DMS53 treated with DMSO at 0.1 percent for 48 hours (cell line): Measurements from ENCODE around the gene BDP1.
"Not testable (repeated sequence)": the region's sequence is repeated elsewhere in the genome, so short reads cannot be mapped to it uniquely, and the experiment has no call there.

Experiments
- DNase-seq: peaks from one replicate; lab custom pipeline; 2025; ENCODE audit not compliant: unreplicated experiment; lab: John Stamatoyannopoulos, UW

Gene BDP1

DNA sequence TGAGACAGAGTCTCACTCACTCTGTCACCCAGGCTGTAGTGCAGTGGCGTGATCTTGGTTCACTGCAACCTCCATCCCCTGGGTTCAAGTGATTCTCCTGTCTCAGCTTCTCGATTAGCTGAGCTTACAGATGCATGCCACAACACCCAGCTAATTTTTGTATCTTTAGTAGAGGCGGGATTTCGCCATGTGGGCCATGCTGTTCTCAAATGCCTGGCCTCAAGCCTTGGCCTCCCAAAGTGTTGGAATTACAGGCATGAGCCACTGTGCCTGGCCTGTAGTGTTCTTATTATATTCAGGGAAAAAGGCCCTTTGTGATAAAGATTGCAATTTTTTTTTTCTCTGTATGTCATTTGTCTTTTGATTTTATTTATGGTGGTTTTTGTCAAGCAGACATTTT is 107.7 kb downstream of the BDP1 start:
- no peak for DNase-seq

DNA sequence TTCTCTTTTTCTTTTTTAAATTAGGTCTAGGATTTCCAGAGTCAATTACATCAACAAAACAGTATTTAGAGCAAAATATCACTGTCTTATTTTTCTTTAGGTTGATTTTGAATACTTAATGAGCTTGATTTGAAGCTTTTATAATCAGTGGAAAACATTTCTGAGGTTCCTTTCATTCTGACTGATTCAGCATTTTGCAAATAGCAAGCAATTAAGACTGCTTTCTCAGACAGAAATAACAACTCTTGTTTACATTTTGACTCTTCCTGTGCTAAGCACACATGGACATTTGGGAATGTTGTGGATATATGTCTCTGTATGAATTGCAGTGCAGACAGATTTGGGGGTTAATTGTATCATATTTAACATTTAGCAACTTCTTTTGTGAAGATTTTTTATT is 109.4 kb downstream of the BDP1 start:
- DNase-seq, result no peak

DNA sequence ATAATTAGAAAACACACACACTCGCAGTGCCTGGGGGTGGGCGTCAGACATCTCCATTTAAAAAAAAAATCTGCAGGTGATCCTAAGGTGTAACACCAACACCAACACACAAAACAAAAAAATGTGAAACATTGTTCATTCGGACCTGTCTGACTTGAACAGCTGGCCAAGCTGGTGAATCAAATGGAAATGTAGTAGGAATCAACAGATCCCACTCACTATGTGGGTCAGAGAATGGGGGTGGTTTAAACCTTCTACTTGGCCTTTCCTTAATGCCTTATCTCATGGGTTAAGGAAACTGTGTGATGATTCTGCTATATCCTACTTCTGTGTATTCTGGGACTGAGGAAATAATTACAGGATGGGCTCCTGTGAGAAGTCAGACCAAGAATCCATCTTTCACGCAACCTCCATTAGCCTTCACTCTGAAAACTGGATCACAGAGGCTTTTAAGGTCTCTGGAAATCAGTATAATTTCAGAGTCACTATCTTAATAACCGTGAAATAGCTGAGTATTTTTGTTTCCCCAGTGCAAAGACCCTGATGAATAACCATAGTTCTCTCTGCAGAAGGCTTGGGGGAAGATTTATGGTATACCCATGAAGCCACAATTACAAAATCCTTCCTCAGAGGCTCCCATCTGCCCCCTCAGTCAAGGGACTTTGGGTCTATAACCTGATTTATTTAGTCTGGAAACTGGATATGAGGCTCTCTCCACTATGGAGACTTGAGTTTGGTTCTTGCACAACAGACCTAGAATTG is 114.5 kb downstream of the BDP1 start:
- no peak for DNase-seq

DNA sequence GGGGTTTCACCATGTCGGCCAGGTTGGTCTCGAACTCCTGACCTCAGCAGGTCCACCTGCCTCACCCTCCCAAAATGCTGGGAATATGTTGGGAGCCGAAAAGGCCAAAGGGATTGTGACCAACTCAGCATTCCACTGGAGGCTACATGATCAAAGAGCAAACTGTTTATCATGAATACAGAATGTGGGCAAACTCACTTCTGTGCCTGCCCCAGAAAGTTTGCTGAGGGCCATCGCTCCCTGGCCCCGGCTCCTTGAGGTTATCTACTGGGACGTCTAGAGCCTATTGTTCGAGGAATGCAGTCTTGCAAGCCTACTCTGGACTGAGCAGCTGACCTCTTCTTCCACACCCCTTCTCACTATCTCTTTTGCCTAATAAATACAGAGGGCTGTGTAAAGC is 116.4 kb downstream of the BDP1 start:
- not testable (repeated sequence) for DNase-seq

DNA sequence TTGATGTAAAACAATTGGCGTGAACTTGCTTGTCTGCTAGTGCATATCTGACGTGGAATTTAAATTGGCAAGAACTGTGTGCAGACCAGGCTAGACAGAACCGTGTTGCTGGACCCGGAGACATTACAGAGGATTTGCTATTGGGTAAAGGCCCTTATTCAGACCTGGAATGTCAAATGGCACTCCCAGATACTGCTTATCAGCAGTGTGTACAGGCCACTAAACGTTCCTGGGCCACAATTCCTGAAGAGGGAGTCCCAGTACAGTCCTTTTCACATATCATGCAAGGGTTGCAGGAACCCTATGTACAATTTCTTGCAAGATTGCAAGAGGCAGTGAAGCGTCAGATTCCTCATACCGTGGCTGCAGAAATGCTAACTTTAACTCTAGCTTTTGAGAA is 118.1 kb downstream of the BDP1 start:
- DNase-seq, result no peak

DNA sequence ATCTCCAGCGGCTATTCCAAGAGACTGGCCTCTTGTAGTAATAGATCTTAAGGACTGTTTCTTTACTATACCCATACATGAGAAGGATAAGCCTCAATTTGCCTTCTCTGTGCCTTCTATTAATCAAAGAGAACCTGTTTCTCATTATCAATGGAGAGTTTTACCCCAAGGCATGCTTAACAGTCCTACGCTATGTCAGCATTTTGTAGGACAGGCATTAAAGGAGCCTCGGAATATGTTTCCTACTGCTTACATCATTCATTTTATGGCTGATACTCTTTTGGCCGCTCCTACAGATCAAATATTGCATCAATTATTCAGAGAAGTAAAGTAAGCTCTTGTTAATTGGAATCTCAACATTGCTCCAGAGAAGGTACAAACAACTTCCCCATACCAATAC is 120.1 kb downstream of the BDP1 start:
- DNase-seq, result not testable (repeated sequence)

DNA sequence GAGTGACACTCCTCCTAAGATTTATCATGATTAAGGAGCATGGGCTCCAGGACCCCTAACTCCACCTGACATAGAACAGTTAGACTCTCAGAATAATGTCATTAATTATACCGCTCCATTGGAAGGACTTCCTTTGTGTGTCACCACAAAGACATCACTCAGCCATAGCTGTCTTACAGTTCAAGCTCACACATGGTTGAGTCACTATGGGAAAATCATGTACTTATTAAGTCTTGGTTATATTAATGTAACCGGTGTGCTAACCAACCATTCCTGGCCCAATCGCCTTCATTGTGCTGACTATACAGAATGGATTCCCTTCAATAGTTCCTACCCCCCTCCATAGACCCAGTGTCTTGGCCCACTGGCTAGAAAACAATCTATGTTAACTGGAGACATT is 120.8 kb downstream of the BDP1 start:
- DNase-seq, result no peak

DNA sequence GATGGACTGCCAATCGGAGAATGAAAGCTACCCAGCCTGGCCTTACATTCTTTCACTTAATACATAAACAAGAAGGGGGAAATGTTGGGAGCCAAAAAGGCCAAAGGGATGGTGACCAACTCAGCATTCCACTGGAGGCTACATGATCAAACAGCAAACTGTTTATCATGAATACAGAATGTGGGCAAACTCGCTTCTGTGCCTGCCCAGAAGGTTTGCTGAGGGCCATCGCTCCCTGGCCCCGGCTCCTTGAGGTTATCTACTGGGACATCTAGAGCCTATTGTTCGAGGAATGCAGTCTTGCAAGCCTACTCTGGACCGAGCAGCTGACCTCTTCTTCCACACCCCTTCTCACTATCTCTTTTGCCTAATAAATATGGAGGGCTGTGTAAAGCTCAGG is 122.4 kb downstream of the BDP1 start:
- DNase-seq, result not testable (repeated sequence)

DNA sequence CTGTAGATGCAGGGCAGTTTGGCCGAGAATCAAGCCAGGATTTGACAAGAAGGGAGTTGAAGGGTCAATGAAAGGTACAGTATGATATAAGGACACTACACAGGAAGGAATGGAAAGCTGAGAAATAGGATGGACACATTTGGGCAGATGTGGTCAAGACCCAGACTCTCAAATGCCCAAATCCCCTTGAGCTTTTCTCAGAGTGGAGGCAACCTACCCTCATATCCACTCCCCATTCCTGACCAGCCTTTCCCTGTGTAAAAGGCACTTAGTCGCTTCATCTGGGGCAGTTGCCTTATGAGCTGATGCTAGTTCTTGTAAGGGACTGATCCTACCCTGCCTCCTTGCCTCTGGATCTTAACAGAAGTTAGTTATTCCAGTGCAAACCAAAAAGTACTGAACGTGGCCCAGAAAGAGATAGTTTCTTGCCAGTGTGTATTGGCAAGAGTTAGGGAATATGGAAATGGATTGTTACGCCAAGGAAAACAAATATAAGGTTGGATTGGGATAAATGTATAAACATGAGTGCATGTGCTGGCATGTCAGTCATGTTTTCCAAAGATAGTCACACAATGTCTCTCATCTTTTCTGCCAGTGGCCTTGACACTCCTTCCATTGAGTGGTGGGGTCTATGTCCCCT is 127.6 kb downstream of the BDP1 start:
- no peak for DNase-seq

DNA sequence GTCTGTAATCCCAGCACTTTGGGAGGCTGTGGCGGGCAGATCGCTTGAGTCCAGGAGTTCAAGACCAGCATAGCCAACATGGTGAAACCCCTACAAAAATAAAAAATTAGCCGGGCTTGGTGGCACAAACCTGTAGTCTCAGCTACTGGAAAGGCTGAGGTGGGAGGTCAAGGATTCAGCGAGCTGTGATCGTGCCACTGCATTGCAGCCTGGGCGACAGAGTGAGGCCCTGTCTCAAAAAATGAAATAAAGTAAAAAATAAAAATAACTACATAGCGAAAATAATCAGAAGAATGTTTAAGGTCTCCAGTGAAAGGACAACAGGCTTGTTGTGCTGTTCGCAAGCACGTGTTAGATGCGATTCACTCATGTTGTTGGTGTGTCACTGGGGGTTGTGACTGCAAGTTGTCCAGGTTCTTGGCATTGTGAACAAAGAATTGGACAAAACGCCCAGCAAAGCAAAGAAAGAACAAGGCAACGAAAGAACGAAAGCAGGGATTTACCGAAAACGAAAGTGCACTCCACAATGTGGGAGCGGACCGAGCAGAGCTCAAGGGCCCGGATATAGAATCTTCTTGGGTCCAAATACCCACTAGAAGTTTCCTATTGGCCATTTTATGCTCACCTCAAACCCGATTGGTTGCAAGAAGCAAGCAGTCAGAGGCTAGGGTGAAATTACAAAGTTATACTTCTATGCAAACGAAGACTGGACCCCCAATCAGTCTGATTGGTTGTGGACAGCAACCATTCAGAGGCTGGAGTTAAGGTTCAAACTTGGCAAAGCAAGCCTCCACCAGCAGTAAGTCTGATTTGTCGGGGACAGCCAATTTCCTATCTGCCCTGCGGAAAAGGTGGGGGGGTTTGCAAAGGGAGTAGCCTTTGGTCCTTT is 130.8 kb downstream of the BDP1 start:
- DNase-seq, result peak; percentile 92

DNA sequence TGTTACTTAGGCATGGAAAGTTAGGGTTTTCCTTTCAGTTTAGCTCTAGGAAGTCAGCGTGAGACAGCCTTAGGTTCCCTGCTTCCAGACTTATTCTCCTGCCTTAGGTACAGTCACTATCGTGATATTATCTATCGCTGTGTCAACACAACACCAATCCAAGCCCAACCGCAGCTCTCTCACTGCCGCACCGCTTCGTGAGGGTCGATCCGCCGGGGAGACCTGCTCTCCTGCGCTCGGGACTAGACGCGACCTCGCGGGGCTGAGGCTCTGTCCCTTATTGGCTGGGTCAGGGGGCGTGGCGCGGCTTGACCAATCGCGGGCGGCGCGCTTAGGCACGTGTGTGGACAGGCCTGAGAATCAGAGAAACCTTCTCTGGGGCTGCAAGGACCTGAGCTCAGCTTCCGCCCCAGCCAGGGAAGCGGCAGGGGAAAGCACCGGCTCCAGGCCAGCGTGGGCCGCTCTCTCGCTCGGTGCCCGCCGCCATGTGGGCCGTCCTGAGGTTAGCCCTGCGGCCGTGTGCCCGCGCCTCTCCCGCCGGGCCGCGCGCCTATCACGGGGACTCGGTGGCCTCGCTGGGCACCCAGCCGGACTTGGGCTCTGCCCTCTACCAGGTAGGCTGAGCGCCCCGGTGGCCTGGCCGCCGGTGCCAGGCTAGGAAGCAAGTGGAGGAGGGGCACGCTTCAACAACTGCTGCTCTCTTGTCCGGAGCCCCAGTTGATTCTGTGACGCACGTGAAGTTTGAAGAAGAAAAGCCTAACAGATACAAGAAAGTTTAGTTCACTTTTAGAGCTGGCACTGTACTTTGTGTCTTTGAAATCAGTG is 131.7 kb downstream of the BDP1 start, which contains the start of gene MCCC2:
MCCC2 (plus strand) TSS at position 400 of the 825 bp plus-strand sequence; CDS start at position 486, 86 bp downstream.
- peak; percentile 94 for DNase-seq

DNA sequence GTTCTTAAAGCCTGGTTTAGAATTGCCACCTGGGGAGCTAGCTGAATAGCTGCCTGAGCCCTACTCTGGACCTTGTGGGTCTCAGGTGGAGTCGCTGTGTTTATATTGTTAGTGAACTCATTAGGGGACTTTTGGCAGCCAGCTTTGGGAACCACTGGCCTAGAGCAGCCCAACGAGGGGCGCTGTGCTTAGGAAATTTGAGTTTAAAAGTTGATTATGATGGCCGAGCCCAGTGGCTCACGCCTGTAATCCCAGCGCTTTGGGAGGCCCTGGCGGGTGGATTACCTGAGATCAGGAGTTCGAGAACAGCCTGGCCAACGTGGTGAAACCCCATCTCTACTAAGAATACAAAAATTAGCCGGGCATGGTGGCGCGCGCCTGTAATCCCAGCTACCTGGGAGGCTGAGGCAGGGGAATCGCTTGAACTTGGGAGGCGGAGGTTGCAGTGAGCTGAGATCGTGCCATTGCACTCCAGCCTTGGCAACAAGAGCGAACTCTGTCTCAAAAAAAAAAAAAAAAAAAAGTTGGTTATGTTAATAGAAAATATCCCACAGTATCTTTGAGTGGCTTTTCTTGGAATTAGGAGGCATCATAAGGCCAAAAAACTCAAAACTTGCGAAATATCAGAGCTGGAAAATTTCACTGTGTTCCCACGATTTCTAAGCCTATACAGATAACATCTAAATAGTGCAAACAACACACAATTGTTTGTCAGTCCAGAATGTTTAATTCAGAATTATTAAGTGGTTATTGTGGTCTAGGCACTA is 132.5 kb downstream of the BDP1 start:
- no peak for DNase-seq

DNA sequence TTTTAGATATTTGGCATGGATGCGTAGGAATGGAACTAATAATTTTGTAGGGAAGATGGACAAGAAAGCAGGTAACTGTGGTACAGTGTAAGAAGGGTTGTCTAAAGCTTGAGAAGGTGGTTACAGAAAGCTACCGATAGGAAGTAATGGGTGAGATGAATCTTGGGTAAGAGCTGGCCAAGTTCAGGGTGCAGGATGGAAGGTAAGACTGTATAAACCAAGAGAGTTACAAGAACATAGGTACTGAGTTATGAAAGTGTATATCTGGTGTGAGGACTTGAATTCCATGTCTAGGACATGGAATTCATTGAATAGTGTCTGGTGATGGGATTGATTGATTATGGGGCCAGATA is 133.1 kb downstream of the BDP1 start:
- no peak for DNase-seq

DNA sequence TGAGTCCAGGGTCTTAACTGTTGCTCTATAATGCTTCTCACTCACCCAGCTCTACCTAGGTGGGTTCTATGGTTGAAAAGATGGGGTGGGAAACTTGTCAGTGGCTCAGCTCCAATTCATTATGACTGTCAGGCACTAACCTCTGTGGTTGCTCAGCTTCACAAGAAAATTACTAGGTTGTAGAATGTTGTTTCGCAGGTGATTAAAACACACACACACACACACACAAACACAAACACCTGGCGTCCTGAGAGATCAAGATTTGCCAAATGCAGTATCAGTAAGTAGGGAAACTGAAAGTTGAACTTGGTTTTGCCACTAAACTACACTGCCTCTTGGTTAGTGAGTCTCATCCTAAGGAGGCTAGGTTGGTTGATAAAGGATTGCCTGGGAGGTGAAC is 134.5 kb downstream of the BDP1 start:
- DNase-seq, result no peak

DNA sequence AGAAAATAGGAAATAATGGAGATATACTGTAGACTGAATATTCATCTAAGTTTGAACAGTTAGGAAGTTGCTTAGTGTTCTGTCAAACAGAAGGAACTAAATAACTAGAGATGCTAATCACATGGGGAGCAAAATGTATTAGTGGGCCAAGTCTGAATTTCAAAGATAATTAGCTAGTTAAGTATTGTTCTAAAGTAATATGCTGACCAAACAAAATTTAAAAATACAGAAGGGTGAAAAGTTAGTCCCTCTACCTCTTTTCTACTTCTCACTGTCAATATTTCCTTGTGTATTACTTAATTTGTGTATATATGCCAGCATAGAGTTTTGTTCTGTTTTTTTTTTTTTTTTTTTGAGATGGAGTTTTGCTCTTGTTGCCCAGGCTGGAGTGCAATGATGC is 135.6 kb downstream of the BDP1 start:
- no peak for DNase-seq

DNA sequence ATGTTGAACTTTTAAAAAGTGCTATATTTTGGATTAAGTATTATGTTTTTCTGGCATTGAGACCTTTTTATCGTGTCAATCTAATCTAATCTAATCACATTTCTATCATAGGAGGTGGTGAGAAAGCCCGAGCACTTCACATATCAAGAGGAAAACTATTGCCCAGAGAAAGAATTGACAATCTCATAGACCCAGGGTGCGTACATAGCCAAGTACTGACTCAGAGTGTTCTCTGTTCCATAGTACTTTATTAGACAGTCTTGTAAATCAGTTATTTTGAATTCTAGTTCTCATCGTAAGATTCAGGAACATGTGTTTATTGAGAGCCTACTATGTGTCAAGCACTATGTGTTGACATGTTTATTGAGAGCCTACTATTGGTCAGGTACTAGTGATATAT is 140.7 kb downstream of the BDP1 start:
- DNase-seq, result no peak

DNA sequence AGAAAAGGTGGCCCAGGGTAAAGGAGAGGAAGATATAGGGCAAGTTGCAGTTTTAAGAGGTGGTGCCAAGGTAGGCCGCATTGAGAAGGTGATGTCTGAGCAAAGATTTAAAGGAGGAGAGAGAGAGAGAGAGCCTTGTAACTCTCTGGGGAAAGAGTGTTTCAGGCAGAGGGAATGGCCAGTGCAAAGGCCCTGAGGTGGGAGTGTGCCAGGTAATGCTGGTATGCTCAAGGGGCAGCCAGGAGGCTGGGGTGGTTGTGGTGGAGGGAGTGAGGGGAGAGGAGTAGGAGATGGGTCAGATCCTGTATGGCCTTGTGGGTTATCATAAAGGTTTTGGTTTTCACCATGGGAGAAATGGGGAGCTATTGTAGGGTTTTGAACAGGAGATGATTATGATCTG is 141.6 kb downstream of the BDP1 start:
- no peak for DNase-seq

DNA sequence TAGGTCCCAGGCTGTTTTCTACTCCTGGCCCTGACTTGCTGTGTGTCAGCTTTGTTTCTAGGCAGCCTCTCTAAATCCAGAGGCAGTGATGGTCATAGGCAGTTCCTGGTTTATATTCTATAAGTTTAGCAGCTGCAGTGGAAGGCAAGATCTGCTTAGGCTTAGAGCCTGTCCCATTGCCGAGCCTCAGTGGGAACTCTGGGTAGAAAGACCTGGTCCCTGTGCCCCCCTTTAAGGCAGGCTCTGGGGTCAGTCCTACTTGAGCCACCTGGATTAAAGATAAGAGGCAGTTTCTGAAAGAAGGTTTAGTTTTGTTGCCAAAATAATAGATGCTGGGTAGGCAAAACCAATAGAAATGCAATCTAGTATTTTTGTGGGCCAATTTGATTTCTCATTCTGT is 145.3 kb downstream of the BDP1 start:
- no peak for DNase-seq

DNA sequence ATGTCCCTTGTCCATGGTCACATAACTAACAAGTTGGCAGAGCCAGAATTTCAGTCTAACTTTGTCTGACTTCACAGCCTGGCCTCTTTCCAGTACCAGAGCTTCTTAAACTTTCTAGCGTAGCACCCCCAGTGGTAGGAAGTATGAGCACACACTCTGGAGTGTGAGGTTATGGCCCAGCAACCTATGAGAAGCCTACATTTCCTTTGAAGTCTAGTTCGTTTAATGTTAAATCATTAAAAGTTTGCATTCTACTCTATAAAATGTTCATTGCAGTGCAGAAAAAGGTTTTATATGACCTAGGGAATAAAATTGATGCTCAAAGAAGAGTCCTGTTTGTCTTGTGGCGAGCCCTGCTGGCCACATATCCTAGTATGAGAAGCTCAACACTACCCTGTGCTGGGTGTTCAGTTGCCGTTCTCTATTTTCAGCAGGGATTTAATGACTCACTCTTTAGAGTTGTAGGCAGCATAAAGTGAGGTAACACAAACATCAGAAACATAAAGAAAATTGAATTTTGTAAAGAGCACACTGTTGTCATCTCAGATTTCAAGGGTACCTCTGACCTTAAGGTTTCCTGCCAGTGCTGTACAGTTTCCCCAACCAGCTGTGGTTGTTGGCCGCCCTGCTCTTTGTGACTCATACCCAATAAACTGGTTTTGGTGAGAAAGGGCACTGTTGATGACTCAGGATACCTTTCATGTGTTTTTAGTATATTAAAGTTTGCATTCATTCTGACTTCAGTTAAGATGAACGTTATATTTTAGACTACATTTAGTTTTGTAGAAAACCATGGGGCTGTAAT is 146.0 kb downstream of the BDP1 start:
- DNase-seq, result peak; percentile 87
